Hematopoietic multipotent progenitor cell treated with erythropoietin and hydrocortisone succinate and interleukin-3 and kit ligand, for 8 days (in vitro differentiated cells): Measurements from ENCODE around the gene TMEM72.

Source experiments
- DNase-seq: peaks from one replicate; pipeline ENCODE4 v3.0.0-alpha.2; 2015

Gene TMEM72

GRCh38 chr10:44921061-44921460 lies 9.9 kb downstream of the TMEM72 start:
- no peak for DNase-seq

GRCh38 chr10:44921506-44921905 lies 10.4 kb downstream of the TMEM72 start:
- no peak for DNase-seq

- DNase-seq: no peak
These were observed 10.9 kb downstream of the TMEM72 start for GRCh38 chr10:44922021-44922420.

GRCh38 chr10:44922796-44923545 lies 11.8 kb downstream of the TMEM72 start:
- DNase-seq: no peak

DNA sequence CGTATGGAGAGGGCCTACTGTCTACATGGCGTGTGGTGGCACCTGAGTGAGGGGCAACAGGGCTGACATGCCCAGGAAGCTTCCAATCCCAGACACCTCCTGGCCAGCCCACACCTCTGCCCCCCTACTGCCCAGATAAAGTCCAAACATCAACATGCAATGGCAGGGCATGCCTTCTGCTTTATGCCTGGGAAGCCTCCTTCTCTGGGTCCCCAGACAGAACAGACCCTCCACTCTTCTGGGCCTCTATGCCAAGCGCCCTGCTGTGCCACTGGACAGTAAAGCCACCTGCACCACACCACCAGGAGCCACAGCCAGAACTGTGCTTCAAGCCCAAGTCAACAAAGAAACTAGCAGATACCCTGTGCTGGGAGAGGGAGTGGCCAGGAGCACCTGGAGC lies 12.5 kb downstream of the TMEM72 start:
- DNase-seq: no peak

DNA sequence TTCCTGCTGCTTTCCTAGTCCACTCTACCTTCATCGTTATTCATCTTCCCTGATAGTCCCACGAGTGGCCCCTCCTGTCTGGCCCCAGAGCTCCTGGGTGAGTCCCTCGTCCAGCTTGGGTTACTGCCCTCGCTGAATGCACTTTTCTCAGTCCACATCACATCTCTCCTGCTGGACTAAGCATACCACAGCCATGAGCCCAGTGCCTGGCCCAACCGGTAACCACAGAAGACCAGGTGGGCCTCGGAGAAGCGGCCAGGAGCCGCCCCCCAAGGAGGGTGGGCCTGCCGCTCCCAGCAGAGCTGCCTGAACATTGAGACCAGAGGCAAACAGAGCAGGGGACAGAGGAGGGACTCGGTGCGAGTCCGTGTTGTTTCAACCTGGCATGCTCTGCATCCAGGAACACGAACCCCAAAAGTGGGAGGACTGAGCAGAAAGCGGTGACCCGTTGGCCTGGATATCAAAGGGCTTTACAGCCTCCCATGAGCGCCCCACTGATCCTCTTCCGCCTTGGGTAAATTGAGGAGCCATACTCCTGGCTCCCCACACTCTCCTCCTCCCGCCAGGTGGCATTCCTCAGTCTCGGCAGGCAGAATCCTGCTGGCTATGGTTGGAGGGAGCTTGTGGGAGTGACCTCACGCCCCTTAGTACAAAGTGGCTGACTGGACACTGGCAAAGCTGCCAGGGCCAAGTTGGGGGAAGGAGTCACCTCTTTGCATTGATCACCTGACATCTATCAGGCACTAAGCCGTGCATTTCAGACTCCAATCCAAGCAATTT lies 13.3 kb downstream of the TMEM72 start:
- DNase-seq: no peak

- DNase-seq: peak; percentile 42
These were observed 14.1 kb downstream of the TMEM72 start for GRCh38 chr10:44925224-44925623.

DNA sequence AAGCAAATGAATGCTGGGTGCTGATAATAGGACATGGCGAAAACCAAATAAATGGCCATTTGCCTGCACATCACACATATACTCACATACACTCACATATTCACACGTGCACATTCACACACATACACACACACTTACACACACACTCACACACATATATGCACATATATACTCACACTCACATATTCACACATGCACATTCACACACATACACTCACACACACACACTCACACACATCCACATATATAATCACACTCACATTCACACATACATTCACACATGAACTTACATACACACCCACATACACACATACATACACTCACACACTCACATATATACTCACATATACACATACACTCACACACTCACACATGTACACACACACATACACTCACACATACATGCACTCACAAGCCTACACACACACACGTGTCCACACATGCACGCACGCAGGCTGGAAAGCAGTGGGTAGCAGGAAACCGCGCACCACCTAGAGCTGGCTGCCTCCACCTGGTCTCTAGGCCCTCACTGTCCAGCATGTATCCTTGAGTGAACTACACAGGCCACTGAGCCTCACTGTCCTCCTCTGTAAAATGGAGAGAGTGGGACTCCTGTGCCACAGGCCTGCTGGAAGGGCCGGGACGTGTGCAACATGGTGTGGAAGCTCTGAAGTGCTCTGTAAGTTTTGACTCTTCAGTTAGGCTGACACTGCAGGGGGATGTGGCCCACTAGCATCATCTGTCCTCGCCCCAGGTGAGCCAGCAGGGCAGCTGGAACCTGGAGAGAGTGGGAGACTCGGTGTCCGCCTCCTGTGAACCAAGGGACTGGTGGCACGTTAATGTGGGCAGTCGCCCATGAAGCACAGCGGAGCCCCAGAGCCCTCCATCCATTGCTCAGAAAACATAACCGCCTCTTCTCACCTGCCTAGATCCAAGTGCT lies 14.9 kb downstream of the TMEM72 start:
- no peak for DNase-seq

GRCh38 chr10:44926751-44927351 lies 15.7 kb downstream of the TMEM72 start:
- DNase-seq: no peak

- no peak for DNase-seq
These were observed 16.2 kb downstream of the TMEM72 start for GRCh38 chr10:44927352-44927751.

- DNase-seq: no peak
These were observed 17.3 kb downstream of the TMEM72 start for GRCh38 chr10:44928462-44928861.

DNA sequence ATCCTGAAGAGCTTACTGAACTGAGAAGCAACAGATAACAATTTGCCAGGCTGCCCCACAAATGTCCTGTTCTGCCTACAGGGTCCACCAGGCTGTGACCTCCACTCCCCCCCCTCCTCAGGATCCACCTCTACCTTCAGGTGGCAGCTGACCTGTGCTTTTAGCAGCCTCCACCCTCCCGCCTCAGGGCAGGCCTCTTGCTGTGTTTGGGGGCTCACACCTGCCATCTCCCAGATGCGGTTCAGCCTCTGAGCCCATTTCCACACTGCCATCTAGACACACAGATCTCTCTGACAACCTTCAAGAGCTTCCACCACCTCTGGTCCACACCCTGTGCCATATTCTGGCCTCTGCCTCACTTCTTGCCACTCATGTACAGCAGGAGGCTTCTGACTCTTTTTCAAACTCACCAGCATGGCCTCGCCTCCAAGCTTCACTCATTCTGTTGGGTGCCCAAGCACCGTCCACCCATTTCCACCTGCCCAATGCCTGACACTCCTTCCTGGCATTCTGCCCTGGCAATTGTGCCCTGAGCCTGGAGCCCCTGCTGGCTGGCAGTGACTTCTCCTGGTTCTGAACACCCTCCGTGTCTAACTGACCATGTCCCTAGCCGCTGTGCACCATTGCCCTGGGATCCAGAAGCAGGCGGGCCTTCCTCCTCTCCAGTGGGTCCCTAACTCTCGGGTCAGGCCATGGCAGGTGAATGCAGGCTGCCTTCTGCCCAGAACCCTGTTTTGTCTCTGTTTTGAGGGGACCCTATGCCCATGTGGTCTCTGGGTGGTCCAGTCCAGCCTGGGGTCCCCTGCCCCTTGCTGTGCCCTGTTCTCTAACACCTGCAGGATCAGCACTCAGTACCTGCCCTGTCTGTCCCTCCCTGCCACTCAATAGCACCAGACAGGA lies 18.5 kb downstream of the TMEM72 start:
- DNase-seq: no peak

DNA sequence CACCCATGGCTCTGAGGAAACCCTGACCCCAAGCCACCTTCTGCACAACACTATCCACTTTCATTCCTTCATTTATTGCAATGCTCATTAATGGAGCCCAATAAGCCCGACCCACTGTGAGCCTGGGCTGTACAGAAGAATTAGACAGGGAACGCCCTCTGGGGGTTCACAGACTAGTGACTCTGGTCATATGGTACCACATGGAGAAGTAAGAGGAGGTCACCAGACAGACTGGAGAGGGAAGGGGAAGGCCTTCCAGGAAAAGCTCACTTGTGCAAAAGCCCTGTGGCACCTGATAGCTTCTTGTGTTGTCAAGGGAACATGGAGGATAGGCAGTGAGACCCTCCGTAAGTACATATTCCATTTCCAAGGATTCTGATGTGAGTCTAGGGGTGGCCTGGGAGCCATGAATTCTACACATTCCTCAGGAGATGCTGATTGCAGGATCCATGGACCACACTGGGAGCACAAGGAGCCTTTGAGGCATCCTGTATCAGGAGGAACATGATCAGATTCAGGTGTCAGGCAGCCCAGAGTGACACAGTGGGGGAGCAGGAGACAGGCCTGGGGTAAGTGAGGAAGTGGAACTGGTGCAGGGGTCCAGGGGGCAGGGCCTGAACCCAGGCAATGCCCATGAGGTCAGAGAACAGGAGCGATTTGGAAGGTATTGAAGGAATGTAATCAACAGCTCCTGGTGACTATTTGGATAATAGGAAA lies 19.9 kb downstream of the TMEM72 start:
- DNase-seq: no peak

DNA sequence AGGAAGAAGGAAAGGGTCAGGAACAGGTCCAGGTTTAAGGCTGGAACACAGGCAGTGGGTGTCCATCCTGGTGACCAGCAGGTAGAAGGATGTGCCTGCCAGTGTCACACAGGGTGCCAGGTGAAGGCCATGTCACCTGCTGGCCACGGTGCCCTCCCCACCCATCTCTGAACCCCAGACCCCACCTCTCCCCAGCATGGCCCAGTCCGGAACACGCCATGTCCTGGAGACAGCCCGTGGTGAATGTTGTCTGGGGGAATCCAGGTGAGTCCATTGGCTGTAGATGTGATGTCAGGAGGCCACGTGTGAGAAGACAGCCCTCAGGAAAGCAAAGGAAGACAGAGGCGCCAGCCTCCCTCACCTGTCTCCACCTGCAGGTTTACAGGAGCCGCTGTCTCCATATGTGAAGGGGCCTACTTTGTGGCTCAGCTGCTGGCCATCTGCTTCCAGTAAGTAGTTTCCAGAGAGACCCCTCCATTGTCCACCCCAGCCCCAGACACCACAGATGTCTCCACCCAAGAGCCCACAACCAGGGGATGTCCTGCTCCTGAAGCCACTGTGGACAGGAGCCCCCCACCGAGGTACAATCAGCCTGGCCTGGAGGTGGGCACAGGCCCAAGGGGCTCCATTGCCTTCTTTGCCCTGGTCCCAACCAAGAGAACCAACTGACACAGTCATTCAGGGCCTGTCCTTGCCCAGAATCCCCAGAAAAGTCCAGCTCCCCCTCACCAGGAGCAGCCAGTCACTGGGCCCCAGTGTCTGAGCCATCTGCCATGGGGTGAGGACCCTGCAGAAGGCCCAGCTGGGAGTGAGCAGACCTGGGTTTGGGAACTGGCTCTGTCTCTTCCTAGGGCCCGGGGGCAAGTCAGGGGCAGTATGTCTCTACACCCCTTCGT lies 20.7 kb downstream of the TMEM72 start:
- DNase-seq: no peak

GRCh38 chr10:44932517-44933450 lies 21.6 kb downstream of the TMEM72 start:
- DNase-seq: peak; percentile 70

- no peak for DNase-seq
These were observed 22.5 kb downstream of the TMEM72 start for GRCh38 chr10:44933451-44934321.

GRCh38 chr10:44934416-44935200 lies 23.5 kb downstream of the TMEM72 start:
- DNase-seq: no peak
